B cell (primary cell): ENCODE results near the gene AGAP1. TPM values are rescaled to one million over a fixed set of nuclear protein-coding genes. Genes with fewer than 3 reads are reported as not detected.

ENCODE experiments used
- ATAC-seq: fragments of 200-7000 bp; cut with Tn5 transposase; one replicate; pipeline ENCODE4 v1.10.0; 2021; ENCODE audit warnings: low read depth, mild to moderate bottlenecking, moderate number of reproducible peaks, moderate library complexity
- CTCF ChIA-PET: fragments of 350-600 bp; sonication (Branson Sonifier 250); formaldehyde crosslinking; loops from one replicate; lab custom pipeline; 2021; ENCODE audit warnings: antibody characterized with exemption, inconsistent platforms; lab: Charles Lee
- POLR2A ChIA-PET: fragments of 350-600 bp; sonication (Branson Sonifier 250); formaldehyde crosslinking; loops from one replicate; lab custom pipeline; 2021; ENCODE audit warnings: antibody characterized with exemption; lab: Charles Lee
- DNase-seq: peaks from one replicate; pipeline ENCODE4 v3.0.0; 2013
- H2AFZ ChIP-seq: 2 replicates; pipeline ENCODE4 v1.6.1; 2012; ENCODE audit warnings: mild to moderate bottlenecking, low read depth, low read length; ENCODE audit not compliant: insufficient read depth, poor library complexity, severe bottlenecking
- H3K27ac ChIP-seq, 2 donors: 1 replicate in 1 of 2; 2 replicates in 1 of 2; pipeline ENCODE4 v1.5.1; 2012 to 2013; ENCODE audit warnings: low read length in 2 of 2, mild to moderate bottlenecking in 2 of 2, moderate library complexity in 1 of 2
- H3K27me3 ChIP-seq, 4 experiments: fragments of 200-600 bp in 1 of 4; sonication (generic) in 1 of 4; replicated peaks in 1 of 4; 1 replicate in 2 of 4; 2 replicates in 2 of 4; pipeline versions ENCODE4 v1.6.1 to v1.7.0; 2013 to 2016; ENCODE audit warnings: low read length in 3 of 4, mild to moderate bottlenecking in 2 of 4, mixed read lengths in 1 of 4, moderate library complexity in 1 of 4; ENCODE audit not compliant: insufficient read depth in 4 of 4, control insufficient read depth in 3 of 4; ENCODE audit errors: control extremely low read depth in 1 of 4
- H3K36me3 ChIP-seq, 2 experiments: replicated peaks in 1 of 2; 1 replicate in 1 of 2; 2 replicates in 1 of 2; pipeline versions ENCODE4 v1.6.1 to v1.7.1; 2013; ENCODE audit warnings: low read length in 1 of 2; ENCODE audit not compliant: insufficient read depth in 2 of 2, control insufficient read depth in 1 of 2; ENCODE audit errors: control extremely low read depth in 1 of 2, extremely low read depth in 1 of 2
- H3K4me1 ChIP-seq, 2 donors: fragments of 200-600 bp in 1 of 2; sonication (generic) in 1 of 2; 1 replicate in 1 of 2; 2 replicates in 1 of 2; pipeline versions ENCODE4 v1.5.1 to v1.6.1; 2013 to 2017; ENCODE audit warnings: low read length in 2 of 2; ENCODE audit not compliant: control insufficient read depth in 2 of 2, insufficient read depth in 2 of 2
- H3K4me2 ChIP-seq: replicated peaks from 2 replicates; pipeline ENCODE3; 2012; ENCODE audit warnings: mild to moderate bottlenecking, low read depth, low read length; ENCODE audit not compliant: poor library complexity, severe bottlenecking
- H3K4me3 ChIP-seq, 5 experiments: fragments of 200-600 bp in 1 of 5; sonication (generic) in 1 of 5; 1 replicate in 3 of 5; 2 replicates in 2 of 5; pipeline versions ENCODE4 v1.5.1 to v1.7.0; 2011 to 2016; ENCODE audit warnings: low read length in 4 of 5, mild to moderate bottlenecking in 4 of 5, low read depth in 2 of 5, control low read depth in 1 of 5, moderate library complexity in 1 of 5; ENCODE audit not compliant: insufficient read depth in 1 of 5; ENCODE audit errors: control extremely low read depth in 1 of 5, extremely low read depth in 1 of 5
- H3K79me2 ChIP-seq: fragments of 200-600 bp; sonication (generic); one replicate; pipeline ENCODE4 v1.6.0; 2016; ENCODE audit warnings: low read length; ENCODE audit not compliant: control insufficient read depth, insufficient read depth
- H3K9ac ChIP-seq: fragments of 200-600 bp; sonication (generic); 2 replicates; pipeline ENCODE4 v1.6.1; 2017; ENCODE audit warnings: mild to moderate bottlenecking, low read length, moderate library complexity
- H3K9me3 ChIP-seq, 3 donors: one replicate each; pipeline versions ENCODE4 v1.6.1 to v1.7.1; 2013; ENCODE audit warnings: low read length in 2 of 3; ENCODE audit not compliant: control insufficient read depth in 2 of 3, insufficient read depth in 1 of 3; ENCODE audit errors: control extremely low read depth in 1 of 3
- H4K20me1 ChIP-seq: 2 replicates; pipeline ENCODE4 v1.6.0; 2012; ENCODE audit warnings: mild to moderate bottlenecking, low read length; ENCODE audit not compliant: insufficient read depth, control insufficient read depth, poor library complexity, severe bottlenecking
- H3K27ac Mint-ChIP-seq: one replicate; pipeline ENCODE4 v1.8.0; 2021; ENCODE audit warnings: mixed read lengths
- H3K27me3 Mint-ChIP-seq: one replicate; pipeline ENCODE4 v1.8.0; 2021; ENCODE audit warnings: mixed read lengths
- H3K4me1 Mint-ChIP-seq: one replicate; pipeline ENCODE4 v1.8.0; 2021; ENCODE audit warnings: mixed read lengths
- H3K4me3 Mint-ChIP-seq: one replicate; pipeline ENCODE4 v1.8.0; 2021; ENCODE audit warnings: mixed read lengths
- H3K9me3 Mint-ChIP-seq: one replicate; pipeline ENCODE4 v1.8.0; 2022; ENCODE audit warnings: mixed read lengths; ENCODE audit not compliant: insufficient read depth
- EZH2 ChIP-seq: IDR thresholded peaks from 2 replicates; pipeline ENCODE4 v1.6.1; 2012; ENCODE audit warnings: borderline replicate concordance, low read depth, mild to moderate bottlenecking, moderate library complexity, low read length; ENCODE audit not compliant: insufficient read depth, poor library complexity, severe bottlenecking
- WGBS: methylation state at CpG from one replicate; pipeline ENCODE4 v1.1.5; 2013; ENCODE audit warnings: missing lambda C conversion rate; ENCODE audit not compliant: insufficient coverage; 5-methylcytosine and 5-hydroxymethylcytosine counted together
- intact Hi-C: fragments of 100-400 bp; cut with micrococcal nuclease; formaldehyde crosslinking; loops from one replicate; pipeline ENCODE4 v1.10.0; 2022
- polyA plus RNA-seq: library from polyadenylated mRNA; depleted of rRNA; stranded (reverse); fragments of >200 nt; gene quantifications from 2 replicates; pipeline ENCODE4 v1.2.3, GENCODE V29; 2012
- total RNA-seq, 2 donors: library from RNA; stranded (reverse); fragments of 120-200 nt in 1 of 2; gene quantifications; 1 replicate in 1 of 2; 2 replicates in 1 of 2; pipeline versions ENCODE4 v1.2.3 to v1.2.4, GENCODE V29; 2013 to 2022
- TF ChIP-seq, protein P1 (sequence below): fragments of 200-600 bp; IDR thresholded peaks from one replicate; pipeline ENCODE4 v1.8.0; 2022; ENCODE audit warnings: antibody characterized with exemption, mild to moderate bottlenecking

The AGAP1 gene
- total and polyA plus RNA-seq, 2 donors (not counting 1 experiment from before 2014, with no cell fraction given): 0.01 TPM; not detected in 1

DNA sequence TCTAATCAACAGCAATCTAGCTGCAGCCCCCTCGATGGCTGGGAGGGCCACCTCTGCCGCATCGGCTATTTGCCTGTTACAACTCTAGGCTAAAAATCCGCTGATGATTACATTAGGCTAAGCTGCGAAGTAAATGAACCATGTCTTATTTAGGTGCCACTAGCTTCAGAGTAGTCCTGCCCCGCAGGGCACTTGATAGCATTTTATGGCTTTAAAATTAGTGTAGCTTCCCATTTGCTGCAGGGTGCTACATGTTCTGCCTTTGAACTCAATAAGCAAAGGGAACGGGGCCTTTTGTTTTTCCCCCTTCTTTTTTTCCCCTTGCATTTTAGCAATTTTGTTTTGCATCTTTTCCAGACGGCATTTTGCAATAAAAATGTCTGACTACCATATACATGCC lies 404.1 kb downstream of the AGAP1 start:
- Mint-ChIP-seq H3K4me1 (no peaks in the 10 kb centered on the region), H3K9me3 (peaks cover 4% of the 10 kb centered on the region), H3K27ac (no peak overlapping the region), H3K27me3 (no peaks in the 10 kb centered on the region), H3K4me3 (no peak overlapping the region)
- ChIA-PET CTCF (no interaction called here), POLR2A (no interaction called here)
- Histone ChIP-seq H3K9ac (no peak overlapping the region), H3K4me2 (no peak overlapping the region), H3K4me3 (no peak overlapping the region), H2AFZ (no peak overlapping the region), H4K20me1 (no peaks in the 10 kb centered on the region), H3K4me1 (no peaks in the 10 kb centered on the region), H3K79me2 (no peaks in the 10 kb centered on the region), H3K9me3 (peaks cover 0 to 5% (median 1%) of the 10 kb centered on the region in 3 donors), H3K27ac (no peak overlapping the region), H3K27me3 (no peaks in the 10 kb centered on the region), H3K36me3 (no peaks in the 10 kb centered on the region)
- DNase-seq (no peak), ATAC-seq (no peak)
- no peak for TF ChIP-seq EZH2
- TF ChIP-seq, protein P1, sequence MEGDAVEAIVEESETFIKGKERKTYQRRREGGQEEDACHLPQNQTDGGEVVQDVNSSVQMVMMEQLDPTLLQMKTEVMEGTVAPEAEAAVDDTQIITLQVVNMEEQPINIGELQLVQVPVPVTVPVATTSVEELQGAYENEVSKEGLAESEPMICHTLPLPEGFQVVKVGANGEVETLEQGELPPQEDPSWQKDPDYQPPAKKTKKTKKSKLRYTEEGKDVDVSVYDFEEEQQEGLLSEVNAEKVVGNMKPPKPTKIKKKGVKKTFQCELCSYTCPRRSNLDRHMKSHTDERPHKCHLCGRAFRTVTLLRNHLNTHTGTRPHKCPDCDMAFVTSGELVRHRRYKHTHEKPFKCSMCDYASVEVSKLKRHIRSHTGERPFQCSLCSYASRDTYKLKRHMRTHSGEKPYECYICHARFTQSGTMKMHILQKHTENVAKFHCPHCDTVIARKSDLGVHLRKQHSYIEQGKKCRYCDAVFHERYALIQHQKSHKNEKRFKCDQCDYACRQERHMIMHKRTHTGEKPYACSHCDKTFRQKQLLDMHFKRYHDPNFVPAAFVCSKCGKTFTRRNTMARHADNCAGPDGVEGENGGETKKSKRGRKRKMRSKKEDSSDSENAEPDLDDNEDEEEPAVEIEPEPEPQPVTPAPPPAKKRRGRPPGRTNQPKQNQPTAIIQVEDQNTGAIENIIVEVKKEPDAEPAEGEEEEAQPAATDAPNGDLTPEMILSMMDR: no peak
- intact Hi-C loops: no loop called here
- WGBS: 86% methylated on average over 7 of the region's 8 CpGs

DNA sequence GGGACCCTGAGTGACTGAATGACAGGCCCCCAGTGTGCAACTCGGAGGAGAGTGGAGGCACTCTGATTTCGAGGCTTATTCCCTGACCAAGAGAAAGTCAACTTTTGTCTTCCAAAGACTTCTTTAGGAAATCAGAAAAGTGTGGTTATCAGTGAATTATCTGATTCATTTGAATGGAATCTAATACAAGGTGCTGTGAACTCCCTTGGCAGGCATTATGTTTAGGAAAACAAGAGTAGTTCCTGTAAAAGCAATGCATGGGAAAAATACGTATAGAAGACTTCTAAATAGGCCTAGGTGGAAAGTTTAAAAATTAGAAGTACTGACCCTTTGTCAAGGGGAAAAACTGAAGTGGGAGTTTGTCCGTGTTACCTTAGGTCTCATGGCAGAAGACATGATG lies 404.9 kb downstream of the AGAP1 start:
- Histone ChIP-seq H2AFZ (no peak overlapping the region), H3K4me3 (no peak overlapping the region), H3K27me3 (no peaks in the 10 kb centered on the region), H3K9ac (no peak overlapping the region), H3K9me3 (peaks cover 0 to 1% (median 0%) of the 10 kb centered on the region in 3 donors), H3K79me2 (no peaks in the 10 kb centered on the region), H3K4me1 (no peaks in the 10 kb centered on the region), H4K20me1 (no peaks in the 10 kb centered on the region), H3K27ac (no peak overlapping the region), H3K4me2 (no peak overlapping the region), H3K36me3 (no peaks in the 10 kb centered on the region)
- intact Hi-C loops: no loop called here
- ATAC-seq: no peak
- POLR2A ChIA-PET: no interaction called here
- Mint-ChIP-seq H3K4me3 (no peak overlapping the region), H3K27ac (no peak overlapping the region), H3K4me1 (no peaks in the 10 kb centered on the region), H3K27me3 (peaks cover 5% of the 10 kb centered on the region), H3K9me3 (peaks cover 4% of the 10 kb centered on the region)
- no peak for DNase-seq
- WGBS: 68% methylated on average over 3 of the region's 4 CpGs
- CTCF ChIA-PET: no interaction called here
- TF ChIP-seq, protein P1: no peak
- TF ChIP-seq EZH2: no peak
